ENCODE data around the gene HAND2.

HAND2 gene

DNA sequence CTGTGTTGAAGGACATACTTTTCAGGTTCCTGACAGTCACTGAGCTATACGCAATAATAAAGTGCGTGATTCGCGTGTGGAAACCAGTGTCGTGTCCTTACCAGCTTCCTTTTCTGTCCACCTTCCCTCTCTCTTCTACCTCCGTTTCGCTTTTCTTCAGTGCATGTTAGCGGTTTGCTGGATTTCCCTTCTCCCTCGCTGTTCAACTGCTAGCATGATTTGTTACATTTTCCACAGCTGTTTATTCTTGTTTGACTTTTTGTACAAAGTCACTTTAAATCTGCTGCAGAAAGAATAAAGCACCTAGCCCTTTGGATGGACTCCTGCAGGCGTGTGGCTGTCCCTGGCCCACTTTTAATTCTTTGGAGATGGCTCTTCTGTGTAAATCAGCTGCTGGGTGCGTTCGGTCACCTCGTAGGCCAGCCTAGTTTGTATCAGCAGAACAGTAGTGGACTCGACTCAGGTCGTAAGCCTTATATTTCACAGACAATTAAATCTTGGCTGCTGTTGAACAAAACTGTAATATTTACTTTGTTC is 8.9 kb upstream of the HAND2 start:
- Mint-ChIP-seq H3K4me3 (peak overlapping the region; percentile 62 to 69 (median 68)), H3K27ac (no peak overlapping the region), H3K36me3 (ENCODE audit: low read depth) (no peaks in the 10 kb centered on the region), H3K4me1 (peaks cover 9% of the 10 kb centered on the region), H3K27me3 (ENCODE audit: low read depth) (peaks cover 100% of the 10 kb centered on the region), H3K9me3 (peaks cover 2% of the 10 kb centered on the region)
- TF ChIP-seq, protein P1, sequence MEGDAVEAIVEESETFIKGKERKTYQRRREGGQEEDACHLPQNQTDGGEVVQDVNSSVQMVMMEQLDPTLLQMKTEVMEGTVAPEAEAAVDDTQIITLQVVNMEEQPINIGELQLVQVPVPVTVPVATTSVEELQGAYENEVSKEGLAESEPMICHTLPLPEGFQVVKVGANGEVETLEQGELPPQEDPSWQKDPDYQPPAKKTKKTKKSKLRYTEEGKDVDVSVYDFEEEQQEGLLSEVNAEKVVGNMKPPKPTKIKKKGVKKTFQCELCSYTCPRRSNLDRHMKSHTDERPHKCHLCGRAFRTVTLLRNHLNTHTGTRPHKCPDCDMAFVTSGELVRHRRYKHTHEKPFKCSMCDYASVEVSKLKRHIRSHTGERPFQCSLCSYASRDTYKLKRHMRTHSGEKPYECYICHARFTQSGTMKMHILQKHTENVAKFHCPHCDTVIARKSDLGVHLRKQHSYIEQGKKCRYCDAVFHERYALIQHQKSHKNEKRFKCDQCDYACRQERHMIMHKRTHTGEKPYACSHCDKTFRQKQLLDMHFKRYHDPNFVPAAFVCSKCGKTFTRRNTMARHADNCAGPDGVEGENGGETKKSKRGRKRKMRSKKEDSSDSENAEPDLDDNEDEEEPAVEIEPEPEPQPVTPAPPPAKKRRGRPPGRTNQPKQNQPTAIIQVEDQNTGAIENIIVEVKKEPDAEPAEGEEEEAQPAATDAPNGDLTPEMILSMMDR (IDR thresholded peaks at IDR 0.05; ENCODE audit: unreplicated experiment in 3 of 3) = no peak

DNA sequence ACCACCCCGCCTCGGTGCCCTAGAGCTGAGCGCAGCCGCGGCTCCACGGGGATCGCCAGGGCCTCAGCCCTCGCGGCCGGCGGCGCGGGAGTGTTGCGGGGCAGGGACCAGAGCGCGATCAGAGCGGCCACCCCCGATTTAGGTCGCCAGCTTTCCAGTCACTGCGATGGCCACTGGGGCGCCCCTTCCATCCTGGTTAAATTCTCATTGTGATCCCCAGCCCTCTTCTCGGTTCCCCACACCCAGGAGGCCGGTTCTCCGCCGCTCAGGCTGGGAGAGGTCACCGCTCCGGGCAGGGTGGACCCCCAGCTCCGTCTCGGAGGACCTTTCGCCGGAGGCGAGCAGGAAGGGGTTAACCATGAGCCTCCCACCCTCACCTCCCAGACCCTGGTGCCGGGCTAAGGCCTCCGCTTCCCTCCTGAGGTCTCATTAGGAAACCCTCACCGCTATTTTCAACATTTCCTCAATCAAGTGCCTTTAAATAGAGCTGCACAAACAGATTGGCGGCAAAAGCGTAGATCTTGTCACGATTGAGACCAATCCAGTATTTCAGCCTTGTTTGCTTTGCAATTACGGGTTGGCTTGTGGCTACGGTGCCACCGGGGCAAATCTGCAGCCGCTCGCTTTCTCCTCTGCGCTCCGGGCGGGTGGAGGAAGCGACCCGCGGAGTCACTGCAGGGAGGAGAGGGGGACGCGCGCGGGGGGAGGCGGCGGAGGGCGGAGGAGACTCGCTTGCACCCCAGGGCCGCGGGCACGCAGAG is 8.3 kb upstream of the HAND2 start:
- H3K27me3 Mint-ChIP-seq (ENCODE audit: low read depth) = peaks cover 100% of the 10 kb centered on the region
- peaks cover 2% of the 10 kb centered on the region for H3K9me3 Mint-ChIP-seq
- TF ChIP-seq, protein P1 (IDR thresholded peaks at IDR 0.05; ENCODE audit: unreplicated experiment in 3 of 3) = no peak
- peaks cover 9% of the 10 kb centered on the region for H3K4me1 Mint-ChIP-seq
- peak overlapping the region; percentile 68 to 74 (median 70) for H3K4me3 Mint-ChIP-seq
- no peaks in the 10 kb centered on the region for H3K36me3 Mint-ChIP-seq (ENCODE audit: low read depth)
- H3K27ac Mint-ChIP-seq = no peak overlapping the region

GRCh38 chr4:173537613-173538147 is 7.7 kb upstream of the HAND2 start:
- peak overlapping the region in 1 of 3 experiments; percentile 33 for H3K4me3 Mint-ChIP-seq
- H3K36me3 Mint-ChIP-seq (ENCODE audit: low read depth) = no peaks in the 10 kb centered on the region
- peaks cover 100% of the 10 kb centered on the region for H3K27me3 Mint-ChIP-seq (ENCODE audit: low read depth)
- TF ChIP-seq, protein P1 (IDR thresholded peaks at IDR 0.05; ENCODE audit: unreplicated experiment in 3 of 3) = no peak
- no peak overlapping the region for H3K27ac Mint-ChIP-seq
- peaks cover 2% of the 10 kb centered on the region for H3K9me3 Mint-ChIP-seq
- peaks cover 9% of the 10 kb centered on the region for H3K4me1 Mint-ChIP-seq

DNA sequence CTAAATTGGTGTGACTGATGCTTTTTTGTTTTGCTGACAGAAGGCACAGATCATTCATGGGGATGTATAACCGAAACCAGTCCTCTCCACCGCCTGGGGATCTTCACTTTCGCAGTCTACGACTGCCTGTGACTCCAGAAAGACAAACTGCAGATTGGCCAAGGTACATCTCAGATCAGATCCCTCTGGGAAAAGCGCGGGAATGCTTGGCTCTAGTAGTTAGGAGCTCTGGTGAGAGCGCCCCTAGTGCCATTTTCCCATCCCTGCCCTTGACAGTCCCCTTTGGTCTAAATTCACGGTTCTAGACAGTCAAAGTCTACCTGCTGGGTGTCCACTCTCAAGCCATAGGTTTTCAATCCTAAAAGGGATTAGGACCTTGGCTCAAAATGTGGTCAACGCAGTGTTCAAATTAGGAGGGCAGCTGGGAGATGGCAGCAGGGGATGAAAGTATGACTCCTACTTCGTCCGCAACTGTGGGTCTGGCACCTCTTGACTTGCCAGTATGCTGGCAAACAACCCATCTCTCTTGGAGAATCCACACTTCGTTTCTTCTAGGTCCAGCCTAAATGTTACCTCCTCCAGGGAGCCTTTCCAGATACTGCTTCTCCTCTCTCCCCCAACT is 6.9 kb upstream of the HAND2 start:
- H3K27ac Mint-ChIP-seq = no peak overlapping the region
- peaks cover 7% of the 10 kb centered on the region for H3K9me3 Mint-ChIP-seq
- peaks cover 100% of the 10 kb centered on the region for H3K27me3 Mint-ChIP-seq (ENCODE audit: low read depth)
- TF ChIP-seq, protein P1 (IDR thresholded peaks at IDR 0.05; ENCODE audit: unreplicated experiment in 3 of 3) = peak; percentile 28 to 47 (median 32)
- H3K4me1 Mint-ChIP-seq = peaks cover 9% of the 10 kb centered on the region
- H3K4me3 Mint-ChIP-seq = no peak overlapping the region
- H3K36me3 Mint-ChIP-seq (ENCODE audit: low read depth) = no peaks in the 10 kb centered on the region

GRCh38 chr4:173535957-173536356 is 5.9 kb upstream of the HAND2 start:
- TF ChIP-seq, protein P1 (IDR thresholded peaks at IDR 0.05; ENCODE audit: unreplicated experiment in 3 of 3) = no peak
- Mint-ChIP-seq H3K4me1 (peaks cover 9% of the 10 kb centered on the region), H3K27me3 (ENCODE audit: low read depth) (peaks cover 100% of the 10 kb centered on the region), H3K4me3 (no peak overlapping the region), H3K36me3 (ENCODE audit: low read depth) (no peaks in the 10 kb centered on the region), H3K9me3 (peaks cover 7% of the 10 kb centered on the region), H3K27ac (no peak overlapping the region)

Measured in nephron (organoid).